ENCODE measurements around the gene TBX1. TPM values are rescaled to one million over a fixed set of nuclear protein-coding genes. Genes with fewer than 3 reads are reported as not detected.

The TBX1 gene
- total RNA-seq, 1 experiment from 2014 or later = 0.74 TPM

- CTCF ChIA-PET = no interaction called here
- peaks cover 27% of the 10 kb centered on the region for H3F3A ChIP-seq (ENCODE audit: insufficient read depth, low read depth)
- H3K4me3 ChIP-seq = no peak overlapping the region
These were observed 43.2 kb downstream of the TBX1 start for GRCh38 chr22:19803736-19804267.

GRCh38 chr22:19805821-19806212, 45.2 kb downstream of the TBX1 start:
- Histone ChIP-seq H3K79me2 (ENCODE audit: low read depth) (no peaks in the 10 kb centered on the region), H3K4me1 (replicated peaks; ENCODE audit: insufficient read depth) (peaks cover 27% of the 10 kb centered on the region), H3K4me2 (peak overlapping the region; percentile 76), H4K20me1 (ENCODE audit: insufficient read depth) (no peaks in the 10 kb centered on the region), H2AFZ (no peak overlapping the region), H3K9me2 (ENCODE audit: insufficient read depth) (no peaks in the 10 kb centered on the region), H3K4me3 (peak overlapping the region; percentile 19; the same call in 1 of the 2 replicates), H3K27me3 (ENCODE audit: insufficient read depth, low read depth) (no peaks in the 10 kb centered on the region), H3K27ac (peak overlapping the region; percentile 71), H3K9me3 (ENCODE audit: insufficient read depth, low read depth) (no peaks in the 10 kb centered on the region), H3K36me3 (ENCODE audit: low read depth) (no peaks in the 10 kb centered on the region), H3F3A (ENCODE audit: insufficient read depth, low read depth) (peaks cover 27% of the 10 kb centered on the region)
- ChIA-PET POLR2A (ENCODE audit: unreplicated experiment) (no interaction called here), CTCF (no interaction called here)
- peak; percentile 60 to 83 for DNase-seq
- BruUV-seq (replicated peaks) = no TSS peak
- intact Hi-C loops (cut with micrococcal nuclease; ENCODE audit: unreplicated experiment) = loop anchor here (1.0 to 2.0 kb wide), 3 partner anchors 43 to 75 kb away; no protein-coding TSS in a partner anchor
- TF ChIP-seq CTCF (conservative IDR thresholded peaks at IDR 0.05) = no peak
- no peak for TF ChIP-seq EZH2 (IDR thresholded peaks at IDR 0.05; ENCODE audit: low read depth)

More at GRCh38 chr22:19803736-19804267, 43.2 kb downstream of the TBX1 start:
- Histone ChIP-seq H3K9me2 (ENCODE audit: insufficient read depth) (no peaks in the 10 kb centered on the region), H3K27me3 (ENCODE audit: insufficient read depth, low read depth) (no peaks in the 10 kb centered on the region), H4K20me1 (ENCODE audit: insufficient read depth) (no peaks in the 10 kb centered on the region), H3K27ac (no peak overlapping the region), H3K36me3 (ENCODE audit: low read depth) (no peaks in the 10 kb centered on the region), H2AFZ (no peak overlapping the region), H3K79me2 (ENCODE audit: low read depth) (no peaks in the 10 kb centered on the region), H3K4me1 (replicated peaks; ENCODE audit: insufficient read depth) (peaks cover 27% of the 10 kb centered on the region), H3K9me3 (ENCODE audit: insufficient read depth, low read depth) (no peaks in the 10 kb centered on the region), H3K4me2 (no peak overlapping the region)
- intact Hi-C loops (cut with micrococcal nuclease; ENCODE audit: unreplicated experiment) = no loop called here
- TF ChIP-seq EZH2 (IDR thresholded peaks at IDR 0.05; ENCODE audit: low read depth) = no peak
- TF ChIP-seq CTCF (conservative IDR thresholded peaks at IDR 0.05) = no peak
- DNase-seq = no peak
- POLR2A ChIA-PET (ENCODE audit: unreplicated experiment) = no interaction called here
- no TSS peak for BruUV-seq (replicated peaks)

GRCh38 chr22:19806213-19807160, 45.9 kb downstream of the TBX1 start:
- no TSS peak for BruUV-seq (replicated peaks)
- no peaks in the 10 kb centered on the region for H3K9me3 ChIP-seq (ENCODE audit: insufficient read depth, low read depth)
- intact Hi-C loops (cut with micrococcal nuclease; ENCODE audit: unreplicated experiment) = loop anchor here (1.0 to 2.0 kb wide), 3 partner anchors 42 to 75 kb away; no protein-coding TSS in a partner anchor
- no peaks in the 10 kb centered on the region for H4K20me1 ChIP-seq (ENCODE audit: insufficient read depth)
- no peaks in the 10 kb centered on the region for H3K36me3 ChIP-seq (ENCODE audit: low read depth)
- peak overlapping the region; percentile 19; the same call in 1 of the 2 replicates for H3K4me3 ChIP-seq
- H2AFZ ChIP-seq = no peak overlapping the region
- peaks cover 27% of the 10 kb centered on the region for H3K4me1 ChIP-seq (replicated peaks; ENCODE audit: insufficient read depth)
- no peaks in the 10 kb centered on the region for H3K9me2 ChIP-seq (ENCODE audit: insufficient read depth)
- ChIA-PET CTCF (no interaction called here), POLR2A (ENCODE audit: unreplicated experiment) (no interaction called here)
- peak; percentile 91 to 94 for DNase-seq
- H3F3A ChIP-seq (ENCODE audit: insufficient read depth, low read depth) = peaks cover 27% of the 10 kb centered on the region
- H3K79me2 ChIP-seq (ENCODE audit: low read depth) = no peaks in the 10 kb centered on the region
- TF ChIP-seq CTCF (conservative IDR thresholded peaks at IDR 0.05) (no peak), EZH2 (IDR thresholded peaks at IDR 0.05; ENCODE audit: low read depth) (no peak)
- H3K4me2 ChIP-seq = peak overlapping the region; percentile 76
- no peaks in the 10 kb centered on the region for H3K27me3 ChIP-seq (ENCODE audit: insufficient read depth, low read depth)
- peak overlapping the region; percentile 71 for H3K27ac ChIP-seq
